ENCODE measurements around the gene FKBP11.
A peak's percentile ranks its signal among the peaks of the same experiment; 100 is the strongest.

The FKBP11 gene

DNA sequence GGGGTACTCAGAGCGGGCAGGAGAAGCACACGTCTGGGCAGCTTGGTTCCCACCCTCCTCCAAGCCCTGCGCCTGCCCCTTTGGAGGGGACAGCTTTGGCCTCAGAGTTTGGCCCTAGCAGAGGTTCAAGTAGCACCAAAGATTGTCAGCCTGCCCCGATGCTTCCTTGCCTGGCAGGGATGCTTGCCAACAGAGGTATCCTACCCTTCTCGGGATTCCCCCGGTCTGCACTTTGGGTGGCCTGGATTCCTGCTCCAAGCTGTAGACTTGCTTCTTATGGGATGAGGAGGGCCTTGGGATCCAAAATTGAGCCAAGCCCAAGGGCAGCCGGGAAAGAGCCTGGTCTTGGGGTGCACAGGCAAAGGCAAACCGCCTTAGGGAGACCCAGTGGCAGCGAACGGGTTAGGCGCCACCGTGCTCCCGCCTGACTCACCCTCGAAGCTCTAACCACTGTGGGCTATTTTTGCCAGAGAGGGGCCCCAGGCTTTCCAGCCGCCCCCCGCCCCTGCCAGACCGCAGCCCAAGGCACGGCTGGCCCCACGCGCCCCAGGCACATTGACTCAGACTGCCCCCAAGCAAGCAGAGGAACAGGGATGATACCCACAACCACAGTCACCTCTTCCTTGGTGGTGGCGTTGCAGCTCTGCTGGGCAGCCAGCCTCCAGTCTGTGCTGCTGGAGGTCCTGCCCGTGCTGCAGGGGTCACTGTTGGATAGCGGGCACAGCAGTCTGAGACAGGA lies 47.1 kb upstream of the FKBP11 start:
- Histone ChIP-seq H3K9me3 (ENCODE audit: control insufficient read depth, low read length) (no peaks in the 10 kb centered on the region), H3K36me3 (ENCODE audit: control insufficient read depth, insufficient read depth, low read length) (no peaks in the 10 kb centered on the region), H3K79me2 (no peaks in the 10 kb centered on the region), H3K27me3 (ENCODE audit: control insufficient read depth, insufficient read depth, low read length) (no peaks in the 10 kb centered on the region), H3K4me3 (ENCODE audit: low read depth, low read length) (no peak overlapping the region), H3K4me2 (ENCODE audit: low read length) (no peak overlapping the region), H2AFZ (no peak overlapping the region), H3K27ac (no peak overlapping the region), H3K4me1 (peaks cover 31% of the 10 kb centered on the region), H3K9ac (no peak overlapping the region)
- TF ChIP-seq, protein P1, sequence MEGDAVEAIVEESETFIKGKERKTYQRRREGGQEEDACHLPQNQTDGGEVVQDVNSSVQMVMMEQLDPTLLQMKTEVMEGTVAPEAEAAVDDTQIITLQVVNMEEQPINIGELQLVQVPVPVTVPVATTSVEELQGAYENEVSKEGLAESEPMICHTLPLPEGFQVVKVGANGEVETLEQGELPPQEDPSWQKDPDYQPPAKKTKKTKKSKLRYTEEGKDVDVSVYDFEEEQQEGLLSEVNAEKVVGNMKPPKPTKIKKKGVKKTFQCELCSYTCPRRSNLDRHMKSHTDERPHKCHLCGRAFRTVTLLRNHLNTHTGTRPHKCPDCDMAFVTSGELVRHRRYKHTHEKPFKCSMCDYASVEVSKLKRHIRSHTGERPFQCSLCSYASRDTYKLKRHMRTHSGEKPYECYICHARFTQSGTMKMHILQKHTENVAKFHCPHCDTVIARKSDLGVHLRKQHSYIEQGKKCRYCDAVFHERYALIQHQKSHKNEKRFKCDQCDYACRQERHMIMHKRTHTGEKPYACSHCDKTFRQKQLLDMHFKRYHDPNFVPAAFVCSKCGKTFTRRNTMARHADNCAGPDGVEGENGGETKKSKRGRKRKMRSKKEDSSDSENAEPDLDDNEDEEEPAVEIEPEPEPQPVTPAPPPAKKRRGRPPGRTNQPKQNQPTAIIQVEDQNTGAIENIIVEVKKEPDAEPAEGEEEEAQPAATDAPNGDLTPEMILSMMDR (IDR thresholded peaks at IDR 0.05), result no peak

DNA sequence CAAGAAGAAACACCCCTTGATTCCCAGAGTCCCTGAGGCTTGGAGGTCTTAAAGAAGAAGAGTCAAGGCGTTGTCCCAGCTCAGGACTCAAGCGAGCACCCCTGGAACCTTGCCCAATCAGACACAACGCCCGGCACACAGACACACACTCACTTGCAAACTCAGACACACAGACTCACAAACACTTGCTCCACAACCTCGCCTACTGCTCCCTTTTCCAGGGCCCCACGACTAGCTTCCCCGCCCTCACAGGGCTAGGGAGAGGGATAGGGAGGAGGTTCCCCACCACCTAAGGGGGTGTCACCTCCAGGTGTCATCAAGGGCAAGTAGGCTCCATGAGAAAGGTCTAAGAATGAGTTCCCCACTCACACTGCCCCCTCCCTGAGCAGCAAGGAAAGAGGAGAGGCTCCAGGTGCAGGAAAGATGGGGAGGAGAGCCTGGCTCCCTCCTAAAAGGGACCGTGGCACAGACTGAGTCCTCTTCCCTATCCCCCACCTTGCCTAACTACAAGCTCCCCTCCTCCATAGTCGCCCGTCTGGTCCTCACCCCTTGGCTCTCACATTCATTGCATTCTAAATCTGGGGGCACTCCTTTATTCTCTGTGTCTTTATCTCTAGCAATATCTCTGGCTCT lies 45.5 kb upstream of the FKBP11 start:
- Histone ChIP-seq H3K4me2 (ENCODE audit: low read length) (peak overlapping the region; percentile 67), H3K4me3 (ENCODE audit: low read depth, low read length) (peak overlapping the region; percentile 16), H3K36me3 (ENCODE audit: control insufficient read depth, insufficient read depth, low read length) (no peaks in the 10 kb centered on the region), H3K27ac (no peak overlapping the region), H3K9ac (no peak overlapping the region), H3K79me2 (no peaks in the 10 kb centered on the region), H2AFZ (peak overlapping the region; percentile 67), H3K9me3 (ENCODE audit: control insufficient read depth, low read length) (no peaks in the 10 kb centered on the region), H3K27me3 (ENCODE audit: control insufficient read depth, insufficient read depth, low read length) (no peaks in the 10 kb centered on the region), H3K4me1 (peaks cover 31% of the 10 kb centered on the region)
- TF ChIP-seq, protein P1 (IDR thresholded peaks at IDR 0.05), result no peak

DNA sequence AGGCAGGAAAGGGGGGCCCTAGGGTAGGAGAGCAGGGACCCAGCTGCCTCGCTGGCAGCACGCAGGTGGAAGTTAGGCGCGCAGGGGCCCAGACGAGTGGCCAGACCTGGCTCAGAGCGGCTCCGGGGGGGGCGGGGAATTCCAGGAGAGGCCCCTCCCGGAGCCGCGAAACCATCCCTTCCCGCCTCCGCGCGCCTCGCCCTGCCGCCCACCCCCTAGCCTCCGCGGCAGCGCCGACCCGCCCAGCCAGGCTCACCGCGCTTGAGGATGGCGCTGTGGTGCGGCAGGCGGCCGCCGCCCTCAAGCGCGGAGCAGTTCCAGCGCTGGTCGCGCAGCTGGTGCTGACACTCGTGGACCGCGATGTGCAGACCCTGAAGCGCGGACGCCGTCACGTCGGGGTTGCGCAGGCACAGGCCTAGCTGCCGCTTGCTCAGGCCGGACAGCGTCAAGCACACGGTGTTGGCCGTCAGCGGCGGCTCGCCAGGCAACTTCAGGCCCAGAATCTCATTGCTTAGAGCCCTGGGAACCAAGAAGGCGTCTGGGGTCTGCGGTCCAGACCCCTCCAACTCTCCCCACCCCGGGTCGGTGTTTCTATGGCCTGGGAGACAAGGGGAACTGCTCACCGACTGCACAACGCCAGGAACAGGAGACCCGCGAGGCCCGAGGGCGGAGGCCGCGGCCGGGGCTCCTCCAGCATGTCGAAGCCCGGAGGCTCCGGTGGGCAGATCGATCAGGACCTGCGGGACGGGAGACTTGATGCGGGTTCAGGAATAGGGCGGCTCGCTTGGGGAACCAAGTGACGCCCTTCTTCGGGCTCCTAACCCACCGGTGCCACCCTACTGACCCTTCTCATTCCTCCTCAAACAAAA lies 44.8 kb upstream of the FKBP11 start:
- Histone ChIP-seq H3K9ac (no peak overlapping the region), H2AFZ (peak overlapping the region; percentile 84), H3K4me3 (ENCODE audit: low read depth, low read length) (no peak overlapping the region), H3K36me3 (ENCODE audit: control insufficient read depth, insufficient read depth, low read length) (no peaks in the 10 kb centered on the region), H3K9me3 (ENCODE audit: control insufficient read depth, low read length) (no peaks in the 10 kb centered on the region), H3K79me2 (no peaks in the 10 kb centered on the region), H3K27ac (no peak overlapping the region), H3K27me3 (ENCODE audit: control insufficient read depth, insufficient read depth, low read length) (no peaks in the 10 kb centered on the region), H3K4me2 (ENCODE audit: low read length) (no peak overlapping the region), H3K4me1 (peaks cover 31% of the 10 kb centered on the region)
- TF ChIP-seq, protein P1 (IDR thresholded peaks at IDR 0.05), result no peak

DNA sequence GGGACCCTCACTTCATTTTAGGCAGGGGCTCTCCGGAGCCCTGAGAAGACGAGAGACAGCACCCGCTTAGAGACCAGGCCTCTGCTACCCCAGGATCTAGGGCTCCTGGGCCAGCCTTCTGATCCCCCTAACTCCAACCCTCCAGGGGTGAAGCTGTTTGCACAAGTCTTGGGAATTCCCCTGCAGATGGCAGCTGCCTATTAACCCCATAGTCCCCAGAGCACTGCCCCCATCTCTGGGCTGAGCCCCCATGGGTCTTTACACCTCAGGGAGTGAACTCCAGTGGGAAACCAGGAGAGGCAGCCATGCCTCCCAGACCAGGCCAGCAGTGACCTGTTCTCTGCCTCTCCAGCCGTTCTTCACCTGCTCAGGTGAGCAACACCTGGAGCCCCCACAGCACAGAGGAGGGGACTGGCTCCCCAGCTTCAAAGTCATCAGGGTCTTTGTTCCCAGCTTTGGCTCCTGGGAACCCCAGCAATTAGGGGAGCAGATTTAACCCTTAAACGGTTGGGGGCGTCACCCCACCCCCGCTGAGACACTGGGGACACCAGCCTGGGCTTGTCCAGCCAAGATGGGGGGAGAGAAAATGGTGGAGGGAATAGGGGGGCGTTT lies 44.0 kb upstream of the FKBP11 start:
- H3K4me1 ChIP-seq, result peaks cover 31% of the 10 kb centered on the region
- H3K9ac ChIP-seq, result no peak overlapping the region
- no peaks in the 10 kb centered on the region for H3K27me3 ChIP-seq (ENCODE audit: control insufficient read depth, insufficient read depth, low read length)
- no peaks in the 10 kb centered on the region for H3K9me3 ChIP-seq (ENCODE audit: control insufficient read depth, low read length)
- peak overlapping the region; percentile 84 for H2AFZ ChIP-seq
- no peak overlapping the region for H3K4me3 ChIP-seq (ENCODE audit: low read depth, low read length)
- H3K79me2 ChIP-seq, result no peaks in the 10 kb centered on the region
- H3K27ac ChIP-seq, result no peak overlapping the region
- H3K4me2 ChIP-seq (ENCODE audit: low read length), result no peak overlapping the region
- no peaks in the 10 kb centered on the region for H3K36me3 ChIP-seq (ENCODE audit: control insufficient read depth, insufficient read depth, low read length)
- TF ChIP-seq, protein P1 (IDR thresholded peaks at IDR 0.05), result no peak

Data from parathyroid adenoma (tissue), 2 donors.